Parathyroid adenoma (tissue), 2 donors: ENCODE results near the gene SHISA3.

Experiments used
- H2AFZ ChIP-seq: fragments of 300-600 bp; sonication (generic); one replicate; pipeline ENCODE4 v1.7.0; 2017; ENCODE audit warnings: antibody characterized with exemption, mild to moderate bottlenecking
- H3K27ac ChIP-seq: fragments of 300-600 bp; sonication (generic); one replicate; pipeline ENCODE4 v1.7.0; 2017
- H3K27me3 ChIP-seq: fragments of 300-600 bp; sonication (generic); one replicate; pipeline ENCODE4 v1.7.0; 2017; ENCODE audit warnings: low read length; ENCODE audit not compliant: control insufficient read depth, insufficient read depth
- H3K36me3 ChIP-seq: fragments of 300-600 bp; sonication (generic); one replicate; pipeline ENCODE4 v1.7.0; 2017; ENCODE audit warnings: low read length; ENCODE audit not compliant: control insufficient read depth, insufficient read depth
- H3K4me1 ChIP-seq: fragments of 300-600 bp; sonication (generic); one replicate; pipeline ENCODE4 v1.7.0; 2017; ENCODE audit warnings: control low read depth
- H3K4me2 ChIP-seq: fragments of 300-600 bp; sonication (generic); one replicate; pipeline ENCODE4 v1.7.0; 2017; ENCODE audit warnings: low read length
- H3K4me3 ChIP-seq: fragments of 300-600 bp; sonication (generic); one replicate; pipeline ENCODE4 v1.7.0; 2017; ENCODE audit warnings: low read depth, low read length
- H3K79me2 ChIP-seq: fragments of 300-600 bp; sonication (generic); one replicate; pipeline ENCODE4 v1.7.0; 2017; ENCODE audit warnings: control low read depth
- H3K9ac ChIP-seq: fragments of 300-600 bp; sonication (generic); one replicate; pipeline ENCODE4 v1.7.0; 2017; ENCODE audit warnings: mild to moderate bottlenecking
- H3K9me3 ChIP-seq: fragments of 300-600 bp; sonication (generic); one replicate; pipeline ENCODE4 v1.7.0; 2017; ENCODE audit warnings: low read length; ENCODE audit not compliant: control insufficient read depth
- CTCF ChIP-seq: fragments of 300-600 bp; sonication (generic); IDR thresholded peaks from one replicate; pipeline ENCODE4 v1.7.0; 2017; ENCODE audit warnings: antibody characterized with exemption, mild to moderate bottlenecking
- donor health status: primary hyperparathyroidism.

SHISA3 gene

DNA sequence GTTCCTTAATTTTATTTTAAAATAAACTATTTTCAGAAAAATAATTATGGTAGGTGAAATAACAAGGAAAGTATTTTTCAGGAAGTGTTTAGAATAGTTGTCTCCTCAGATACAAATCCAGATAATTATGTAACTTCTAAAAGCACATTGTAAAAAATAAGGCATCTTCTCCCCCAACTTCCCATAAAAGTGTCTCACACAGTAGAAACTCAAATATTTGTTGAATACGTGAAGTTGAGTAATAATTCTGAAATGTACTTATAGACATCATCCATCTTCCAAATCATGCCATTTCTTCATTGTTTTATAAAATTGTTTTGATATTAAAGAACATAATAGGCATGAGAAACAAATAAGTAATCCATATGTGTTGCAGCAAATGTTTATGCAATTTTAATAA is 18.0 kb downstream of the SHISA3 start:
- Histone ChIP-seq H3K9me3 (no peaks in the 10 kb centered on the region), H3K36me3 (no peaks in the 10 kb centered on the region), H3K4me1 (no peaks in the 10 kb centered on the region), H3K4me2 (no peak overlapping the region), H3K9ac (no peak overlapping the region), H3K27me3 (no peaks in the 10 kb centered on the region), H3K27ac (no peak overlapping the region), H3K4me3 (no peak overlapping the region), H3K79me2 (no peaks in the 10 kb centered on the region), H2AFZ (no peak overlapping the region)
- TF ChIP-seq CTCF, result no peak

GRCh38 chr4:42416017-42416416 is 18.7 kb downstream of the SHISA3 start:
- Histone ChIP-seq H3K79me2 (no peaks in the 10 kb centered on the region), H3K9me3 (no peaks in the 10 kb centered on the region), H3K36me3 (no peaks in the 10 kb centered on the region), H3K4me3 (no peak overlapping the region), H3K27ac (no peak overlapping the region), H3K4me2 (no peak overlapping the region), H3K9ac (no peak overlapping the region), H3K27me3 (no peaks in the 10 kb centered on the region), H3K4me1 (no peaks in the 10 kb centered on the region), H2AFZ (no peak overlapping the region)
- TF ChIP-seq CTCF, result no peak

- Histone ChIP-seq H3K4me1 (no peaks in the 10 kb centered on the region), H3K27ac (no peak overlapping the region), H3K4me2 (no peak overlapping the region), H3K9ac (no peak overlapping the region), H3K36me3 (no peaks in the 10 kb centered on the region), H3K27me3 (no peaks in the 10 kb centered on the region), H3K9me3 (no peaks in the 10 kb centered on the region), H3K79me2 (no peaks in the 10 kb centered on the region), H2AFZ (no peak overlapping the region), H3K4me3 (no peak overlapping the region)
- TF ChIP-seq CTCF, result no peak
These were observed 20.3 kb downstream of the SHISA3 start for GRCh38 chr4:42417550-42417949.

- H3K27me3 ChIP-seq, result no peaks in the 10 kb centered on the region
- H3K4me3 ChIP-seq, result no peak overlapping the region
- H3K79me2 ChIP-seq, result no peaks in the 10 kb centered on the region
- no peaks in the 10 kb centered on the region for H3K4me1 ChIP-seq
- H3K4me2 ChIP-seq, result no peak overlapping the region
- no peak overlapping the region for H3K27ac ChIP-seq
- no peak overlapping the region for H3K9ac ChIP-seq
- no peak for TF ChIP-seq CTCF
- H2AFZ ChIP-seq, result no peak overlapping the region
- H3K36me3 ChIP-seq, result no peaks in the 10 kb centered on the region
- no peaks in the 10 kb centered on the region for H3K9me3 ChIP-seq
These were observed 22.9 kb downstream of the SHISA3 start for GRCh38 chr4:42420140-42420539.

GRCh38 chr4:42425146-42426065 is 28.1 kb downstream of the SHISA3 start:
- Histone ChIP-seq H3K4me1 (no peaks in the 10 kb centered on the region), H3K27ac (no peak overlapping the region), H3K4me3 (no peak overlapping the region), H3K79me2 (no peaks in the 10 kb centered on the region), H3K27me3 (no peaks in the 10 kb centered on the region), H3K36me3 (no peaks in the 10 kb centered on the region), H3K9me3 (no peaks in the 10 kb centered on the region), H3K9ac (no peak overlapping the region), H2AFZ (no peak overlapping the region), H3K4me2 (no peak overlapping the region)
- no peak for TF ChIP-seq CTCF
